CD14-positive monocyte (primary cell): ENCODE measurements around the gene IRGC. TPM values are rescaled to one million over a fixed set of nuclear protein-coding genes. Genes with fewer than 3 reads are reported as not detected.

ENCODE experiments used
- DNase-seq, 3 donors: peaks; one replicate each; pipeline ENCODE4 v3.0.0-alpha.2; 2011 to 2022
- H2AFZ ChIP-seq: 2 replicates; pipeline ENCODE4 v1.6.0; 2012; ENCODE audit warnings: mild to moderate bottlenecking, low read depth, low read length, inconsistent platforms; ENCODE audit not compliant: insufficient read depth, poor library complexity, severe bottlenecking
- H3K27ac ChIP-seq, 2 donors: 1 replicate in 1 of 2; 2 replicates in 1 of 2; pipeline ENCODE4 v1.5.1; 2012 to 2013; ENCODE audit warnings: low read length in 2 of 2, control low read depth in 1 of 2, inconsistent platforms in 1 of 2, low read depth in 1 of 2, mild to moderate bottlenecking in 1 of 2
- H3K27me3 ChIP-seq, 2 donors: one replicate each; pipeline versions ENCODE4 v1.6.0 to v1.6.1; 2011 to 2013; ENCODE audit warnings: low read length in 2 of 2; ENCODE audit not compliant: control insufficient read depth in 2 of 2, insufficient read depth in 2 of 2
- H3K36me3 ChIP-seq, 2 donors: replicated peaks in 1 of 2; 1 replicate in 1 of 2; 2 replicates in 1 of 2; pipeline versions ENCODE4 v1.5.1 to v1.6.1; 2012 to 2013; ENCODE audit warnings: low read length in 2 of 2, control low read depth in 1 of 2, inconsistent platforms in 1 of 2, mild to moderate bottlenecking in 1 of 2; ENCODE audit not compliant: insufficient read depth in 2 of 2, control insufficient read depth in 1 of 2
- H3K4me1 ChIP-seq, 2 donors: 1 replicate in 1 of 2; 2 replicates in 1 of 2; pipeline versions ENCODE4 v1.5.1 to v1.6.1; 2012 to 2013; ENCODE audit warnings: low read length in 2 of 2, control low read depth in 1 of 2, inconsistent platforms in 1 of 2, mild to moderate bottlenecking in 1 of 2, moderate library complexity in 1 of 2; ENCODE audit not compliant: insufficient read depth in 2 of 2, control insufficient read depth in 1 of 2
- H3K4me2 ChIP-seq: replicated peaks from 2 replicates; pipeline ENCODE3; 2012; ENCODE audit warnings: low read length, moderate library complexity, mild to moderate bottlenecking; ENCODE audit not compliant: poor library complexity, severe bottlenecking; ENCODE audit errors: extremely low read depth
- H3K4me3 ChIP-seq, 3 experiments: fragments of 200-600 bp in 1 of 3; sonication (generic) in 1 of 3; replicated peaks in 1 of 3; 1 replicate in 2 of 3; 2 replicates in 1 of 3; pipeline ENCODE4 v1.5.1; 2011 to 2013; ENCODE audit warnings: low read length in 3 of 3, mild to moderate bottlenecking in 3 of 3, control low read depth in 2 of 3, low read depth in 2 of 3, inconsistent platforms in 1 of 3, moderate library complexity in 1 of 3
- H3K79me2 ChIP-seq: 2 replicates; pipeline ENCODE4 v1.6.0; 2012; ENCODE audit warnings: mild to moderate bottlenecking, control low read depth, inconsistent platforms, low read length, moderate library complexity; ENCODE audit not compliant: insufficient read depth
- H3K9ac ChIP-seq: 2 replicates; pipeline ENCODE4 v1.6.0; 2017; ENCODE audit warnings: low read length, mild to moderate bottlenecking; ENCODE audit not compliant: insufficient read depth, poor library complexity, severe bottlenecking
- H3K9me3 ChIP-seq, 2 donors: replicated peaks in 1 of 2; 1 replicate in 1 of 2; 2 replicates in 1 of 2; pipeline versions ENCODE4 v1.5.1 to v1.6.1; 2012 to 2013; ENCODE audit warnings: low read length in 2 of 2, control low read depth in 1 of 2; ENCODE audit not compliant: control insufficient read depth in 1 of 2, insufficient read depth in 1 of 2
- H4K20me1 ChIP-seq: 2 replicates; pipeline ENCODE4 v1.6.0; 2012; ENCODE audit warnings: mild to moderate bottlenecking, low read length, control low read depth, moderate library complexity; ENCODE audit not compliant: insufficient read depth
- H3K27ac Mint-ChIP-seq, 7 donors: one replicate each; pipeline ENCODE4 v1.8.0; 2020; ENCODE audit warnings: mild to moderate bottlenecking in 7 of 7, mixed read lengths in 7 of 7, moderate library complexity in 6 of 7, inconsistent platforms in 2 of 7
- H3K27me3 Mint-ChIP-seq, 3 donors: one replicate each; pipeline ENCODE4 v1.8.0; 2021 to 2022; ENCODE audit warnings: low read depth in 3 of 3, mild to moderate bottlenecking in 3 of 3, mixed read lengths in 3 of 3, moderate library complexity in 3 of 3, inconsistent platforms in 1 of 3
- H3K36me3 Mint-ChIP-seq, 2 donors: one replicate each; pipeline ENCODE4 v1.8.0; 2020; ENCODE audit warnings: mixed read lengths in 2 of 2, inconsistent platforms in 1 of 2, mild to moderate bottlenecking in 1 of 2
- H3K4me1 Mint-ChIP-seq: one replicate; pipeline ENCODE4 v1.8.0; 2020; ENCODE audit warnings: mild to moderate bottlenecking, mixed read lengths
- H3K4me3 Mint-ChIP-seq, 2 donors: one replicate each; pipeline ENCODE4 v1.8.0; 2020; ENCODE audit warnings: mild to moderate bottlenecking in 2 of 2, mixed read lengths in 2 of 2, moderate library complexity in 1 of 2
- H3K9me3 Mint-ChIP-seq, 7 donors: one replicate each; pipeline ENCODE4 v1.8.0; 2020 to 2022; ENCODE audit warnings: mixed read lengths in 7 of 7, mild to moderate bottlenecking in 6 of 7, moderate library complexity in 6 of 7, inconsistent platforms in 2 of 7
- CTCF ChIP-seq: fragments of 200-600 bp; IDR thresholded peaks from one replicate; pipeline ENCODE4 v1.8.0; 2022; ENCODE audit warnings: antibody characterized with exemption, mild to moderate bottlenecking
- WGBS: methylation state at CpG from one replicate; pipeline ENCODE4 v1.1.5; 2013; ENCODE audit warnings: missing lambda C conversion rate; ENCODE audit not compliant: insufficient coverage; 5-methylcytosine and 5-hydroxymethylcytosine counted together
- intact Hi-C, 2 donors: fragments of 100-400 bp; cut with micrococcal nuclease; formaldehyde crosslinking; loops; one replicate each; pipeline versions ENCODE4 v1.15.0 to v1.15.1; 2023
- polyA plus RNA-seq, 3 donors: library from polyadenylated mRNA; depleted of rRNA in 1 of 3; unstranded in 2 of 3; stranded (reverse) in 1 of 3; fragments of 300-500 nt in 2 of 3; fragments of >200 nt in 1 of 3; fragmentation: Illumina TruSeq in 2 of 3; gene quantifications; 1 replicate in 2 of 3; 2 replicates in 1 of 3; pipeline ENCODE4 v1.2.3, GENCODE V29; 2012 to 2021

The IRGC gene
- polyA plus RNA-seq, 3 donors: not detected

GRCh38 chr19:43708716-43709115 lies 7.2 kb upstream of the IRGC start:
- Histone ChIP-seq H3K79me2 (no peaks in the 10 kb centered on the region), H3K9ac (no peak overlapping the region), H3K4me1 (no peaks in the 10 kb centered on the region), H3K4me3 (no peak overlapping the region), H2AFZ (no peak overlapping the region), H3K27me3 (no peaks in the 10 kb centered on the region), H3K4me2 (no peak overlapping the region), H3K36me3 (no peaks in the 10 kb centered on the region), H4K20me1 (no peaks in the 10 kb centered on the region), H3K9me3 (peaks cover 0 to 12% of the 10 kb centered on the region in 2 donors), H3K27ac (no peak overlapping the region)
- peak; percentile 11 for TF ChIP-seq CTCF
- H3K36me3 Mint-ChIP-seq: no peaks in the 10 kb centered on the region
- peak overlapping the region in 1 of 7 donors; percentile 77 for H3K27ac Mint-ChIP-seq
- H3K27me3 Mint-ChIP-seq: peaks cover 8 to 27% (median 13%) of the 10 kb centered on the region in 3 donors
- H3K9me3 Mint-ChIP-seq: peaks cover 3 to 13% (median 7%) of the 10 kb centered on the region in 7 donors
- no peak overlapping the region for H3K4me3 Mint-ChIP-seq
- WGBS: no CpG with 5 or more reads among the region's 2 CpGs
- peaks cover 4% of the 10 kb centered on the region for H3K4me1 Mint-ChIP-seq
- intact Hi-C loops: no loop called here
- DNase-seq: peak in 1 of 3 donors; percentile 22

- no peaks in the 10 kb centered on the region for H3K4me1 ChIP-seq
- peak overlapping the region in 1 of 2 donors; percentile 9 for H3K4me3 Mint-ChIP-seq
- H2AFZ ChIP-seq: no peak overlapping the region
- no peaks in the 10 kb centered on the region for H3K27me3 ChIP-seq
- TF ChIP-seq CTCF: no peak
- peaks cover 3 to 13% (median 7%) of the 10 kb centered on the region in 7 donors for H3K9me3 Mint-ChIP-seq
- peaks cover 8 to 32% (median 11%) of the 10 kb centered on the region in 3 donors for H3K27me3 Mint-ChIP-seq
- H3K27ac Mint-ChIP-seq: no peak overlapping the region
- H3K4me2 ChIP-seq: no peak overlapping the region
- no peak overlapping the region for H3K27ac ChIP-seq
- no peak overlapping the region for H3K4me3 ChIP-seq
- peak in 1 of 3 donors; percentile 21 for DNase-seq
- no peaks in the 10 kb centered on the region for H4K20me1 ChIP-seq
- no peaks in the 10 kb centered on the region for H3K36me3 ChIP-seq
- peaks cover 0 to 12% of the 10 kb centered on the region in 2 donors for H3K9me3 ChIP-seq
- intact Hi-C loops: no loop called here
- no peak overlapping the region for H3K9ac ChIP-seq
- H3K4me1 Mint-ChIP-seq: peaks cover 3% of the 10 kb centered on the region
- H3K36me3 Mint-ChIP-seq: no peaks in the 10 kb centered on the region
- WGBS: 76% methylated on average over 9 of the region's 12 CpGs
- H3K79me2 ChIP-seq: no peaks in the 10 kb centered on the region
These were observed 4.0 kb upstream of the IRGC start for GRCh38 chr19:43711751-43712355.
